ENCODE results near the gene TSSK3. TPM values are rescaled to one million over a fixed set of nuclear protein-coding genes. Genes with fewer than 3 reads are reported as not detected.
A peak's percentile ranks its signal among the peaks of the same experiment; 100 is the strongest.

Gene TSSK3
- total RNA-seq, 2 experiments from 2014 or later: 0.85 to 0.90 TPM

DNA sequence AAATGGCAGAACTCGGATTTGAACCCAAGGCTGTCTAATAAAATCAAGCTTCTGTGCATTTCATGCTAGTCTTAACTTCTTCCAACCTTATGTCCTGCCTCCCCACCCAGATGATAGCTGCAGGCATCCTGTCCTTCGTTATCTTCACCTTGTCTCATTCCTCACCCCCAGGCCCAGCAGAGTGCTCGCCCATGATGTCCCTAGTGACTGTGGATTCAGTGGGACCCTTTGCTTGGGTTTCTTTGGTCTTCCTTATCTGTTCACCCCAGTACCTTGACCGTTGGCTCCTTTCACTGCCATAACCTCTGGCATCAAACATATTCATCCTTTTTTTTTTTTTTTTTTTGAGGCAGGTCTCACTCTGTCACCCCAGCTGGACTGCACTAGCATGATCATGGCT, 37.5 kb downstream of the TSSK3 start:
- CTCF ChIA-PET: interaction anchor here (0.7 to 5.5 kb wide), 11 partner anchors 13 to 451 kb away, joined by 3 to 82 read pairs (median 4); no protein-coding TSS in a partner anchor
- POLR2A ChIA-PET: interaction anchor here (0.6 to 2.0 kb wide), 3 partner anchors 11 to 134 kb away, joined by 3 to 5 read pairs (median 4); no protein-coding TSS in a partner anchor

DNA sequence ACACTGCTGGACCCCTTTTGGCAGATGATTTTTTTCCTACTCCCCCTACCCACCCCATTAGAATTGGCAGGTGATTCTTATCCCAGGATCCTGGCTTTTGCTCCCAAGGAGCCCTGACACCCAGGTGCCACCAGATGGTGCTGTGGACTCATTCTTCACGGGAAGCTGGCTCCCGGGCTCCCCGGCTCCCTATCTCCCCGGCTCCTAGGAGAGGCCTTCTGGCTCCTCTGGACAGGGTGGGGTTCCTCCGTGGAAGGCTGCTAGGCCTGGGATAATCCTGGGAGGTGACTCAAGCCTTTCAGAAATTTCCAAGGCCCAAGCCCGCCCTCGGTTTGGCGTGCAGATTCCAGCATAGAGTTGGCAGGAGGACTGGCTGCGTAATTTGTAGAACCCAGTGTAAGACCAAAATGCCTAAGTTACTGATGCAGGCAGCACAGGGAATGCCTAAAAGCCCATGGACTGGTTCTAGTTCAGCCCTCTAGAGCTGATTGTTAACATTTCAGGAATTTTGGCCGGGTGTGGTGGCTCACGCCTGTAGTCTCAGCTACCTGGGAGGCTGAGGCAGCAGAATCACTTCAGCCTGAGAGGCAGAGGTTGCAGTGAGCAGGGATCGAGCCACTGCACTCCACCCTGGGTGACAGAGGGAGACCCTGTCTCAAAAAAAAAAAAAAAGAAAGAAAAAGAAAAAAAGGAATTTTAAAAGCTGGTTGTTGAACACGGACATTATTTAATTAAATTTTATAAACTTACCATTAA, 38.7 kb downstream of the TSSK3 start:
- no peak overlapping the region for H3K4me3 Mint-ChIP-seq
- peak; percentile 90 for TF ChIP-seq CTCF (IDR thresholded peaks at IDR 0.05)
- DNase-seq (peak; percentile 63), ATAC-seq (peak; percentile 86)
- intact Hi-C loops (cut with micrococcal nuclease): no loop called here
- no peaks in the 10 kb centered on the region for H3K4me1 Mint-ChIP-seq (ENCODE audit: low read depth)
- H3K9me3 Mint-ChIP-seq: no peaks in the 10 kb centered on the region
- no peak overlapping the region for H3K27ac Mint-ChIP-seq
- H3K27me3 Mint-ChIP-seq: no peaks in the 10 kb centered on the region
- ChIA-PET POLR2A (interaction anchor here (1.0 to 2.0 kb wide), 2 partner anchors 10 to 12 kb away, joined by 4 to 5 read pairs; no protein-coding TSS in a partner anchor), CTCF (interaction anchor here (0.6 to 5.5 kb wide), 27 partner anchors 10 to 897 kb away, joined by 3 to 82 read pairs (median 4); partner anchors contain the start of gene CCDC28B)
- H3K36me3 Mint-ChIP-seq (ENCODE audit: low read depth): no peaks in the 10 kb centered on the region

More for the DNA sequence above, 37.5 kb downstream of the TSSK3 start:
- Mint-ChIP-seq H3K27me3 (no peaks in the 10 kb centered on the region), H3K36me3 (ENCODE audit: low read depth) (no peaks in the 10 kb centered on the region), H3K9me3 (no peaks in the 10 kb centered on the region), H3K27ac (no peak overlapping the region), H3K4me3 (no peak overlapping the region), H3K4me1 (ENCODE audit: low read depth) (peaks cover 5% of the 10 kb centered on the region)
- no peak for ATAC-seq
- no peak for DNase-seq
- no peak for TF ChIP-seq CTCF (IDR thresholded peaks at IDR 0.05)
- intact Hi-C loops (cut with micrococcal nuclease): no loop called here

- Mint-ChIP-seq H3K4me1 (ENCODE audit: low read depth) (no peaks in the 10 kb centered on the region), H3K4me3 (no peak overlapping the region), H3K27ac (no peak overlapping the region), H3K9me3 (no peaks in the 10 kb centered on the region), H3K27me3 (no peaks in the 10 kb centered on the region), H3K36me3 (ENCODE audit: low read depth) (no peaks in the 10 kb centered on the region)
- TF ChIP-seq CTCF (IDR thresholded peaks at IDR 0.05): no peak
- DNase-seq: no peak
- CTCF ChIA-PET: interaction anchor here (0.8 to 1.6 kb wide), 4 partner anchors 8 to 193 kb away, joined by 3 to 4 read pairs (median 4); no protein-coding TSS in a partner anchor
- POLR2A ChIA-PET: interaction anchor here (0.7 kb wide), 1 partner anchor 10 kb away, joined by 3 read pairs; the partner anchor contains the start of gene BSDC1
- no peak for ATAC-seq
- intact Hi-C loops (cut with micrococcal nuclease): no loop called here
Observed at GRCh38 chr1:32404946-32405345, 42.6 kb downstream of the TSSK3 start.

- CTCF ChIA-PET: interaction anchor here (0.8 to 1.7 kb wide), 4 partner anchors 7 to 194 kb away, joined by 3 to 4 read pairs (median 4); partner anchors contain the start of gene BSDC1
- peak; percentile 34 for ATAC-seq
- no peak overlapping the region for H3K4me3 Mint-ChIP-seq
Observed at GRCh38 chr1:32405672-32406467, 43.5 kb downstream of the TSSK3 start.

More at GRCh38 chr1:32405672-32406467, 43.5 kb downstream of the TSSK3 start:
- H3K27me3 Mint-ChIP-seq: no peaks in the 10 kb centered on the region
- DNase-seq: no peak
- POLR2A ChIA-PET: interaction anchor here (0.5 to 0.7 kb wide), 2 partner anchors 19 to 156 kb away, joined by 3 to 4 read pairs; no protein-coding TSS in a partner anchor
- H3K27ac Mint-ChIP-seq: no peak overlapping the region
- H3K9me3 Mint-ChIP-seq: no peaks in the 10 kb centered on the region
- no peaks in the 10 kb centered on the region for H3K36me3 Mint-ChIP-seq (ENCODE audit: low read depth)
- no peak for TF ChIP-seq CTCF (IDR thresholded peaks at IDR 0.05)
- H3K4me1 Mint-ChIP-seq (ENCODE audit: low read depth): no peaks in the 10 kb centered on the region
- intact Hi-C loops (cut with micrococcal nuclease): no loop called here

All from activated CD8-positive, alpha-beta T cell treated with anti-CD3 and anti-CD28 coated beads for 36 hours (primary cell).